ENCODE data around the gene NNT.

- TF ChIP-seq, protein P1, sequence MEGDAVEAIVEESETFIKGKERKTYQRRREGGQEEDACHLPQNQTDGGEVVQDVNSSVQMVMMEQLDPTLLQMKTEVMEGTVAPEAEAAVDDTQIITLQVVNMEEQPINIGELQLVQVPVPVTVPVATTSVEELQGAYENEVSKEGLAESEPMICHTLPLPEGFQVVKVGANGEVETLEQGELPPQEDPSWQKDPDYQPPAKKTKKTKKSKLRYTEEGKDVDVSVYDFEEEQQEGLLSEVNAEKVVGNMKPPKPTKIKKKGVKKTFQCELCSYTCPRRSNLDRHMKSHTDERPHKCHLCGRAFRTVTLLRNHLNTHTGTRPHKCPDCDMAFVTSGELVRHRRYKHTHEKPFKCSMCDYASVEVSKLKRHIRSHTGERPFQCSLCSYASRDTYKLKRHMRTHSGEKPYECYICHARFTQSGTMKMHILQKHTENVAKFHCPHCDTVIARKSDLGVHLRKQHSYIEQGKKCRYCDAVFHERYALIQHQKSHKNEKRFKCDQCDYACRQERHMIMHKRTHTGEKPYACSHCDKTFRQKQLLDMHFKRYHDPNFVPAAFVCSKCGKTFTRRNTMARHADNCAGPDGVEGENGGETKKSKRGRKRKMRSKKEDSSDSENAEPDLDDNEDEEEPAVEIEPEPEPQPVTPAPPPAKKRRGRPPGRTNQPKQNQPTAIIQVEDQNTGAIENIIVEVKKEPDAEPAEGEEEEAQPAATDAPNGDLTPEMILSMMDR (IDR thresholded peaks at IDR 0.05 in 8 of 11, conservative IDR thresholded peaks at IDR 0.05 in 3 of 11) = no peak
- TF ChIP-seq POLR2A (IDR thresholded peaks at IDR 0.05) = no peak
- TF ChIP-seq POLR2AphosphoS5 (IDR thresholded peaks at IDR 0.05) = no peak
These were observed 14.1 kb upstream of the NNT start for GRCh38 chr5:43588842-43589241.

All from spleen (tissue), 7 donors.